DOHH2 (cell line): ENCODE data around the gene IFNA7.
"Not testable (repeated sequence)": the region's sequence is repeated elsewhere in the genome, so short reads cannot be mapped to it uniquely, and the experiment has no call there.

Experiments
- H3F3A ChIP-seq: fragments of 200-600 bp; sonication (generic), shearing (Covaris generic); 2 replicates; pipeline ENCODE4 v1.6.0; 2016; ENCODE audit warnings: antibody characterized with exemption, mild to moderate bottlenecking; ENCODE audit not compliant: control insufficient read depth, insufficient read depth
- H3K27ac ChIP-seq: fragments of 200-600 bp; sonication (generic); 2 replicates; pipeline ENCODE4 v1.5.1; 2014; ENCODE audit warnings: low read depth, mild to moderate bottlenecking, low read length, moderate library complexity
- H3K27me3 ChIP-seq: fragments of 200-600 bp; sonication (generic); 2 replicates; pipeline ENCODE4 v1.6.1; 2014; ENCODE audit warnings: mild to moderate bottlenecking, low read length, mixed read lengths; ENCODE audit not compliant: control insufficient read depth
- H3K36me3 ChIP-seq: fragments of 200-600 bp; sonication (generic); 2 replicates; pipeline ENCODE4 v1.6.1; 2014; ENCODE audit warnings: mild to moderate bottlenecking, low read length, moderate library complexity, mixed read lengths; ENCODE audit not compliant: control insufficient read depth
- H3K4me1 ChIP-seq: fragments of 200-600 bp; sonication (generic); 2 replicates; pipeline ENCODE4 v1.6.1; 2014; ENCODE audit warnings: mild to moderate bottlenecking, low read length, mixed read lengths; ENCODE audit not compliant: control insufficient read depth
- H3K4me2 ChIP-seq: fragments of 200-600 bp; sonication (generic); 2 replicates; pipeline ENCODE4 v1.6.0; 2014; ENCODE audit warnings: mild to moderate bottlenecking, low read length, moderate library complexity
- H3K4me3 ChIP-seq: fragments of 200-600 bp; sonication (generic); 2 replicates; pipeline ENCODE4 v1.5.1; 2014; ENCODE audit warnings: mild to moderate bottlenecking, low read length, mixed read lengths
- H3K79me2 ChIP-seq: fragments of 200-600 bp; sonication (generic); 2 replicates; pipeline ENCODE4 v1.6.1; 2014; ENCODE audit warnings: mild to moderate bottlenecking, low read length, mixed read lengths; ENCODE audit not compliant: control insufficient read depth
- H3K9me2 ChIP-seq: fragments of 200-600 bp; sonication (generic); replicated peaks from 2 replicates; pipeline ENCODE4 v1.6.1; 2014; ENCODE audit warnings: mild to moderate bottlenecking, low read length, mixed read lengths; ENCODE audit not compliant: control insufficient read depth
- H3K9me3 ChIP-seq: fragments of 200-600 bp; sonication (generic); 2 replicates; pipeline ENCODE4 v1.6.1; 2014; ENCODE audit warnings: antibody characterized with exemption, low read length, mixed read lengths; ENCODE audit not compliant: control insufficient read depth, insufficient read depth
- H4K20me1 ChIP-seq: fragments of 200-600 bp; sonication (generic); 2 replicates; pipeline ENCODE4 v1.6.0; 2014; ENCODE audit warnings: low read depth, mild to moderate bottlenecking, antibody characterized with exemption, low read length, moderate library complexity; ENCODE audit not compliant: control insufficient read depth, insufficient read depth
- CTCF ChIP-seq: fragments of 200-600 bp; sonication (generic); IDR thresholded peaks from one replicate; pipeline ENCODE4 v1.5.1; 2014; ENCODE audit warnings: antibody characterized with exemption, mild to moderate bottlenecking, low read depth, low read length; ENCODE audit not compliant: poor library complexity, severe bottlenecking
- EZH2phosphoT487 ChIP-seq: fragments of 200-600 bp; sonication (generic); IDR thresholded peaks from 2 replicates; pipeline ENCODE4 v1.6.1; 2017; ENCODE audit warnings: borderline replicate concordance, mild to moderate bottlenecking, antibody characterized with exemption, low read length, moderate library complexity, mixed read lengths

Gene IFNA7

GRCh38 chr9:21182810-21183736 lies 18.9 kb downstream of the IFNA7 start:
- H3K9me3 ChIP-seq, H3K9me2 ChIP-seq, H3K4me2 ChIP-seq, H3K27me3 ChIP-seq, H3K79me2 ChIP-seq, H3F3A ChIP-seq, H4K20me1 ChIP-seq, H3K27ac ChIP-seq, H3K36me3 ChIP-seq, H3K4me1 ChIP-seq, H3K4me3 ChIP-seq: not testable (repeated sequence)
- TF ChIP-seq CTCF = peak; percentile 66

- TF ChIP-seq CTCF (no peak), EZH2phosphoT487 (no peak)
- Histone ChIP-seq H3K36me3 (no peaks in the 10 kb centered on the region), H3K9me2 (no peaks in the 10 kb centered on the region), H3K4me2 (no peak overlapping the region), H3K79me2 (no peaks in the 10 kb centered on the region), H3K4me3 (no peak overlapping the region), H3K27ac (no peak overlapping the region), H3K27me3 (0 out of 2 replicates have a peak, but pooled peaks cover 8% of the 10 kb centered on the region), H3F3A (no peaks in the 10 kb centered on the region), H3K9me3 (no peaks in the 10 kb centered on the region), H3K4me1 (no peaks in the 10 kb centered on the region), H4K20me1 (no peaks in the 10 kb centered on the region)
These were observed 27.3 kb downstream of the IFNA7 start for GRCh38 chr9:21174671-21175070.

- Histone ChIP-seq H3K79me2 (no peaks in the 10 kb centered on the region), H3K4me2 (no peak overlapping the region), H3F3A (no peaks in the 10 kb centered on the region), H3K36me3 (no peaks in the 10 kb centered on the region), H3K27ac (no peak overlapping the region), H4K20me1 (no peaks in the 10 kb centered on the region), H3K27me3 (0 out of 2 replicates have a peak, but pooled peaks cover 4% of the 10 kb centered on the region), H3K4me3 (no peak overlapping the region), H3K9me2 (no peaks in the 10 kb centered on the region), H3K9me3 (no peaks in the 10 kb centered on the region), H3K4me1 (no peaks in the 10 kb centered on the region)
- TF ChIP-seq CTCF = no peak
- TF ChIP-seq EZH2phosphoT487 = no peak
These were observed 29.8 kb downstream of the IFNA7 start for GRCh38 chr9:21172156-21172555.
